ENCODE results near the gene CCDC33.

CCDC33 gene

GRCh38 chr15:74222240-74223119, 13.6 kb upstream of the CCDC33 start:
- H3K27ac ChIP-seq: no peak overlapping the region
- TF ChIP-seq CTCF (IDR thresholded peaks at IDR 0.05) (no peak), ZFX (IDR thresholded peaks at IDR 0.05; ENCODE audit: borderline replicate concordance) (no peak)

GRCh38 chr15:74225928-74226327, 10.2 kb upstream of the CCDC33 start:
- no peak overlapping the region for H3K27ac ChIP-seq
- TF ChIP-seq ZFX (IDR thresholded peaks at IDR 0.05; ENCODE audit: borderline replicate concordance): no peak
- TF ChIP-seq CTCF (IDR thresholded peaks at IDR 0.05): no peak

- TF ChIP-seq CTCF (IDR thresholded peaks at IDR 0.05) (no peak), ZFX (IDR thresholded peaks at IDR 0.05; ENCODE audit: borderline replicate concordance) (no peak)
Measured at GRCh38 chr15:74226761-74227540, 9.2 kb upstream of the CCDC33 start.

GRCh38 chr15:74227968-74228722, 8.0 kb upstream of the CCDC33 start:
- H3K27ac ChIP-seq: no peak overlapping the region

More at GRCh38 chr15:74226761-74227540, 9.2 kb upstream of the CCDC33 start:
- H3K27ac ChIP-seq: no peak overlapping the region

GRCh38 chr15:74228723-74229081, 7.4 kb upstream of the CCDC33 start:
- H3K27ac ChIP-seq: no peak overlapping the region
- TF ChIP-seq ZFX (IDR thresholded peaks at IDR 0.05; ENCODE audit: borderline replicate concordance) (no peak), CTCF (IDR thresholded peaks at IDR 0.05) (no peak)

More at GRCh38 chr15:74227968-74228722, 8.0 kb upstream of the CCDC33 start:
- no peak for TF ChIP-seq CTCF (IDR thresholded peaks at IDR 0.05)
- no peak for TF ChIP-seq ZFX (IDR thresholded peaks at IDR 0.05; ENCODE audit: borderline replicate concordance)

GRCh38 chr15:74229686-74230085, 6.4 kb upstream of the CCDC33 start:
- TF ChIP-seq CTCF (IDR thresholded peaks at IDR 0.05) (no peak), ZFX (IDR thresholded peaks at IDR 0.05; ENCODE audit: borderline replicate concordance) (no peak)
- no peak overlapping the region for H3K27ac ChIP-seq
